ENCODE results near the gene TMEM132D.
A peak's percentile ranks its signal among the peaks of the same experiment; 100 is the strongest.
"Not testable (repeated sequence)": the region's sequence is repeated elsewhere in the genome, so short reads cannot be mapped to it uniquely, and the experiment has no call there.

The TMEM132D gene

GRCh38 chr12:129903956-129904829 is at the start of gene TMEM132D:
Gene TMEM132D, minus strand, starts transcription at chr12:129904025.
- no peak for FAIRE-seq

GRCh38 chr12:129949651-129950050 is 45.8 kb upstream of the TMEM132D start:
- DNase-seq (ENCODE audit: low spot score): no peak
- FAIRE-seq: no peak

More at GRCh38 chr12:129903956-129904829, at the start of gene TMEM132D:
- no peak for DNase-seq (ENCODE audit: low spot score)

- DNase-seq (ENCODE audit: low spot score): no peak
- no peak for FAIRE-seq
These were observed 37.8 kb upstream of the TMEM132D start for GRCh38 chr12:129941618-129942017.

- FAIRE-seq (no peak), DNase-seq (ENCODE audit: low spot score) (no peak)
These were observed 34.3 kb upstream of the TMEM132D start for GRCh38 chr12:129938089-129938488.

GRCh38 chr12:129937426-129937825 is 33.6 kb upstream of the TMEM132D start:
- FAIRE-seq: no peak
- DNase-seq (ENCODE audit: low spot score): no peak

GRCh38 chr12:129928643-129929042 is 24.8 kb upstream of the TMEM132D start:
- DNase-seq (ENCODE audit: low spot score) (no peak), FAIRE-seq (no peak)

- DNase-seq (ENCODE audit: low spot score) (peak; percentile 68), FAIRE-seq (no peak)
These were observed 23.6 kb upstream of the TMEM132D start for GRCh38 chr12:129927316-129927900.

GRCh38 chr12:129911428-129912049 is 7.7 kb upstream of the TMEM132D start:
- DNase-seq (ENCODE audit: low spot score) (peak; percentile 42), FAIRE-seq (no peak)

GRCh38 chr12:129909051-129910020 is 5.5 kb upstream of the TMEM132D start:
- FAIRE-seq (no peak), DNase-seq (ENCODE audit: low spot score) (no peak)

- no peak for FAIRE-seq
- DNase-seq (ENCODE audit: low spot score): no peak
These were observed 506 bp downstream of the TMEM132D start for GRCh38 chr12:129903092-129903945.

- no peak for FAIRE-seq
- DNase-seq (ENCODE audit: low spot score): no peak
These were observed 1.3 kb downstream of the TMEM132D start for GRCh38 chr12:129902371-129903091.

- FAIRE-seq (no peak), DNase-seq (ENCODE audit: low spot score) (peak; percentile 12)
These were observed 2.6 kb downstream of the TMEM132D start for GRCh38 chr12:129901254-129901653.

- DNase-seq (ENCODE audit: low spot score): no peak
- FAIRE-seq: no peak
These were observed 3.5 kb downstream of the TMEM132D start for GRCh38 chr12:129900306-129900705.

- not testable (repeated sequence) for FAIRE-seq; DNase-seq (ENCODE audit: low spot score)
These were observed 4.8 kb downstream of the TMEM132D start for GRCh38 chr12:129899045-129899444.

- FAIRE-seq: no peak
- no peak for DNase-seq (ENCODE audit: low spot score)
These were observed 10.1 kb downstream of the TMEM132D start for GRCh38 chr12:129893691-129894090.

- FAIRE-seq: no peak
- DNase-seq (ENCODE audit: low spot score): peak; percentile 9
These were observed 16.7 kb downstream of the TMEM132D start for GRCh38 chr12:129887101-129887500.

GRCh38 chr12:129886541-129886940 is 17.3 kb downstream of the TMEM132D start:
- DNase-seq (ENCODE audit: low spot score) (no peak), FAIRE-seq (no peak)

- no peak for FAIRE-seq
These were observed 18.5 kb downstream of the TMEM132D start for GRCh38 chr12:129885287-129885686.

GRCh38 chr12:129877411-129877810 is 26.4 kb downstream of the TMEM132D start:
- no peak for DNase-seq (ENCODE audit: low spot score)
- FAIRE-seq: no peak

More at GRCh38 chr12:129885287-129885686, 18.5 kb downstream of the TMEM132D start:
- DNase-seq (ENCODE audit: low spot score): no peak

All from RCC 7860 (cell line).